ENCODE results near the gene IARS1. TPM values are rescaled to one million over a fixed set of nuclear protein-coding genes. Genes with fewer than 3 reads are reported as not detected.

Gene IARS1
- total and polyA plus RNA-seq, 10 of the 15 experiments (the other 5 are each of a cell fraction or from before 2014, with no cell fraction given) = 71.0 to 227 (median 153) TPM

DNA sequence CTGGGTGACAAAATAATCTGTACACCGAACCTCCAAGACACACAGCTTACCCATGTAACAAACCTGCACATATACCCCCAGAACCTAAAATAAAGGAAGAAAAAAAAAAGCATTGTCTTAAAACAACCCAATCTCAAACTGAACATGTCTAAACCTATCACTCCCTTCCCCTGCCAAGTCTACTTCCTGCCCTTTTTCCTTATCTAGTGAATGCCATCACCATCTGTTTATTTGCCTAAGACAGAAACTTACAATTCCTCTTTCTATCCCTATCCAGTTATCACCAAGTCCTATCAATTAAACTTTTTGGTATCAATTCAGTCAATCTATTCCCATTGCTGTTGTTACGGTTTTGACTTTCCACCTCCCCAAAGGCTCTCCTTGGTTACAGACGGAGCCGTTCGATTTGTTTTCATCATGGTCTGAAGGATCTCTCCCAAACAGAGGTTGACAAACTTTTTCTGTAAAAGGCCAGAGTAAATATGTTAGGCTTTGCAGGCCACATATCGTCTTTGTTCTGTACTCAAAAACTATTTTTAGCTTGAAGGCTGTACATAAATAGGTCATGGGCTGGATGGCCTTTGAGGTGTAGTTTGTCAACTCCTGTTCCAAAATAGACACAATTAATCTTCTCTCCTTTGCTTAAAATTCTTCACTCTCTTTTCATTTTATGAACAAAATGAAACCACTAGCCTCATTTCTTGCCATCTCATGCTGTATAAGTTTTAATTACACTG is 19.6 kb upstream of the IARS1 start (continued):
- TF ChIP-seq REST (IDR thresholded peaks at IDR 0.05; ENCODE audit: low read depth, low read length) (no peak), NR2F1 (conservative IDR thresholded peaks at IDR 0.05) (no peak), SREBF1 (IDR thresholded peaks at IDR 0.05; ENCODE audit: low read length) (no peak), CBX5 (IDR thresholded peaks at IDR 0.05; ENCODE audit: low read depth) (no peak), ASH2L (IDR thresholded peaks at IDR 0.05; ENCODE audit: borderline replicate concordance, low read depth) (no peak), TCF3 (IDR thresholded peaks at IDR 0.05; ENCODE audit: borderline replicate concordance, insufficient read depth, low read depth, low read length) (no peak), BACH1 (IDR thresholded peaks at IDR 0.05; ENCODE audit: borderline replicate concordance) (no peak)
- TF ChIP-seq, protein P1, sequence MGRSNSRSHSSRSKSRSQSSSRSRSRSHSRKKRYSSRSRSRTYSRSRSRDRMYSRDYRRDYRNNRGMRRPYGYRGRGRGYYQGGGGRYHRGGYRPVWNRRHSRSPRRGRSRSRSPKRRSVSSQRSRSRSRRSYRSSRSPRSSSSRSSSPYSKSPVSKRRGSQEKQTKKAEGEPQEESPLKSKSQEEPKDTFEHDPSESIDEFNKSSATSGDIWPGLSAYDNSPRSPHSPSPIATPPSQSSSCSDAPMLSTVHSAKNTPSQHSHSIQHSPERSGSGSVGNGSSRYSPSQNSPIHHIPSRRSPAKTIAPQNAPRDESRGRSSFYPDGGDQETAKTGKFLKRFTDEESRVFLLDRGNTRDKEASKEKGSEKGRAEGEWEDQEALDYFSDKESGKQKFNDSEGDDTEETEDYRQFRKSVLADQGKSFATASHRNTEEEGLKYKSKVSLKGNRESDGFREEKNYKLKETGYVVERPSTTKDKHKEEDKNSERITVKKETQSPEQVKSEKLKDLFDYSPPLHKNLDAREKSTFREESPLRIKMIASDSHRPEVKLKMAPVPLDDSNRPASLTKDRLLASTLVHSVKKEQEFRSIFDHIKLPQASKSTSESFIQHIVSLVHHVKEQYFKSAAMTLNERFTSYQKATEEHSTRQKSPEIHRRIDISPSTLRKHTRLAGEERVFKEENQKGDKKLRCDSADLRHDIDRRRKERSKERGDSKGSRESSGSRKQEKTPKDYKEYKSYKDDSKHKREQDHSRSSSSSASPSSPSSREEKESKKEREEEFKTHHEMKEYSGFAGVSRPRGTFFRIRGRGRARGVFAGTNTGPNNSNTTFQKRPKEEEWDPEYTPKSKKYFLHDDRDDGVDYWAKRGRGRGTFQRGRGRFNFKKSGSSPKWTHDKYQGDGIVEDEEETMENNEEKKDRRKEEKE (IDR thresholded peaks at IDR 0.05) = no peak
